NCI-H82 treated with DMSO at 0.1 percent for 48 hours (cell line): ENCODE results near the gene RILPL1.
"Not testable (repeated sequence)": the region's sequence is repeated elsewhere in the genome, so short reads cannot be mapped to it uniquely, and the experiment has no call there.

Source experiments
- DNase-seq: peaks from one replicate; lab custom pipeline; 2025; ENCODE audit not compliant: unreplicated experiment; lab: John Stamatoyannopoulos, UW

The RILPL1 gene

DNA sequence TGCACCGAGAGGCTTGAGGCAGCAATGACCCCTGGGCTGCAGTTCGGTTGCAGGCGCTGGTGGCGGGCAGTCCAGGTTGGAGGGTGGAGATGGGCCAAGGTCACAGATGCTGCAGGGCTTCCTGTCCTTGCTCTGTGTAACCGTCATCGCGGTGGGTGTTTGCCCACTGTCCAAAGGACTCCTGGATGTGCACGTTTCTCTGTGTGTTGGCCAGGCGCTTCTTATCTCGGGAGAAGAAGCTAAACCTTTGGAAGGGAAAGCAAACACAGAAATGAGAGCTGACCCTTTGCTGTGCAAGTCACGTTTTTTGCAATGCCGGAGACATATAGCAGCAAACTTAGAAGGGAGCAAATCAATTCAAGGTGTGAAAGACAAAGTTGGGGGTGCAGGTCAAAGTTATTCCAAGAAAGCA, 61.1 kb downstream of the RILPL1 start:
- DNase-seq, result no peak

DNA sequence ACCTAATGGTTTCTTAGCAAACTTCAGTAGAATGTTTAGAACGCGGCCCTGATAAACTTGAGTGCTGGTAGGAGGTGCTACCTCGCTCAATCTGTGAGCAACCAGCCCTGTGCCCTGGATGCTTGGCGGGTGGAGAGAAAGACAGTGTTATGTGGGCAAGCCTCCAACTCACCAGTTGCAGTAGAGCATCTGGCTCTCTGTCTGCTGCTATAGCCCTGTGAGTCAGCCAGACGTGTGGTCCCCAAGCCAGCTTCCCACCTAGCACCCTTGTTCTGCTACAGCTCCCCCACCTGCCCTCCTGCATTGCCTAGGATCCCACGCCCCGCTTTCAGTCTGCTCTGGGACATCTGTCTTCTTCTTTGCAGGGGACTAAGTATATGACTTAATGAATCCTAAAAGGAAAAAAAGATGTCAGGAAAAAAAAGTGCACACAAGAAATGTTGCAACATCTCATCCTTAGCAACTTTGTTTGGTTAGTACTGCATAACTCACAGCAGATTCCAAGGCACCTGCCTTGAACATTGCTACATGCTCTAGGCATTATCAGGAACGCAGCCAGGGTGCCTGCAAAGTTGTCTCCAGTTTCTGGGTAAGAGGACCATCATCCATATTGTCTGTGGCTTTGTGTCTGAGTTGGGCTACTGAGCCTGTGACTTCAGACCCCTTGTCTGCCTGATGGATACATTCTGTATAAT, 62.0 kb downstream of the RILPL1 start:
- no peak for DNase-seq

DNA sequence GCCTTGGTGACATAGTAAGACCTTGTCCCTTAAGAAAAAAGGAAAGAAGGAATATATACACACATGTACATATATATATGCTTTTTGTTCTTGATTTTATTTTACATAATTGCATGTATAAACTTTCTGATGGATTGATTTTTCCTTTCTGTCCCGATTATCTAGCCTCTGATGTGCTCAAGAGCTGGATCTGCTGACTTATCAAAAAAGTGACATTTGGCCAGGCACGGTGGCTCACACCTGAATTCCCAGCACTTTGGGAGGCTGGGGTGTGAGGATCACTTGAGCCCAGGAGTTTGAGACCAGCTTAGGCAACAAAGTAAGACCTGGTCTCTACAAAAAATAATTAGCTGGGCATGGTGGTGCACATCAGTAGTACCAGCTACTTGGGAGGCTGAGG, 63.5 kb downstream of the RILPL1 start:
- no peak for DNase-seq

DNA sequence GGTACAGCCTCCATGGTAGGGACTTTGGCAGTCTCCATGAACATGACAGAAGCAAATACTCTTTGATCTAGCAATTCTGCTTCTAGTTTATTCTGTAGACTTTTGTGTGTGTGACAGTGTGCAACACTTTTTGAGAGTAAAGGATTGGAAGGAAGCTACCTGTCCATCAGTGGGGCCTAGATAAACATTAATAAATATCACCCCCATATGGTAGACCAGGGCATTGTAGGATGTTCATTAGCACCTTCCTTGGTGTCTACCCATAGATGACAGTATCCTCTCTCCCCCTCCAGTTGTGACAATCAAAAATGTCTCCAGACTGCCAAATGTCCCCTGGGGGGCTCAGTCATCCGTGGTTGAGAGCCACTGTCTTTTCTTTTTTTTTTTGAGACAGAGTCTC, 64.7 kb downstream of the RILPL1 start:
- DNase-seq, result no peak

DNA sequence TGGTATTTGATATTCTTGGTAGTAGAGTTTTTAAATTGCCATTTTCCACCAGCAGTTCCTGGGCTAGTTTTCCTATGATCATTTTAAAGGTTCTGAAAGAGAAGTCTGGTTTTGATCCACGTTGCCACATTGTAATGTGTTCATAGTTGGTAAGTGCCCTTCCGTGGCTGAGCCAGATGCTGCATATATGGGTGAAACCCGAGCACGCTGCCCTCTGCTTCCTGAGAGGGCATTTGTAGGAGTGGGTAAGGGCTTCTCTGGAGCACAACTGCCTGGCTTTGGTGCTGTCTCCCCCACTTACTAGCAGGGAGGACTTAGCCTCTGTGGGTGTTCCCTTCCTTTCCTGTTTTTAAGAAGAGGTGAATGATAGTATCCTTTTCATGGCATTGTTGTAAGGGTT, 68.4 kb downstream of the RILPL1 start:
- no peak for DNase-seq

DNA sequence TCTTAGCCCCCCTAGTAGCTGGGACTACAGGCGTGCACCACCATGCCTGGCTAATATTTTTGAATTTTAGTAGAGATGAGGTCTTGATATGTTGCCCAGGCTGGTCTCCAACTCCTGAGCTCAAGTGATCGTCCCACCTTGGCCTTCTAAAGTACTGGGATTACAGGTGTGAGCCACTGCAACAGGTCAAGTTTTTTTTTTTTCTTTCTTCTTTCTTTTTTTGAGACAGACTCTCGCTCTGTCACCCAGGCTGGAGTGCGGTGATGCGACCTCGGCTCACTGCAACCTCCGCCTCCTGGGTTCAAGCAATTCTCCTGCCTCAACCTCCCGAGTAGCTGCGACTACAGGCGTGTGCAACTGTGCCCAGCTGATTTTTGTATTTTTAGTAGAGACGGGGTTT, 70.3 kb downstream of the RILPL1 start:
- DNase-seq, result not testable (repeated sequence)

DNA sequence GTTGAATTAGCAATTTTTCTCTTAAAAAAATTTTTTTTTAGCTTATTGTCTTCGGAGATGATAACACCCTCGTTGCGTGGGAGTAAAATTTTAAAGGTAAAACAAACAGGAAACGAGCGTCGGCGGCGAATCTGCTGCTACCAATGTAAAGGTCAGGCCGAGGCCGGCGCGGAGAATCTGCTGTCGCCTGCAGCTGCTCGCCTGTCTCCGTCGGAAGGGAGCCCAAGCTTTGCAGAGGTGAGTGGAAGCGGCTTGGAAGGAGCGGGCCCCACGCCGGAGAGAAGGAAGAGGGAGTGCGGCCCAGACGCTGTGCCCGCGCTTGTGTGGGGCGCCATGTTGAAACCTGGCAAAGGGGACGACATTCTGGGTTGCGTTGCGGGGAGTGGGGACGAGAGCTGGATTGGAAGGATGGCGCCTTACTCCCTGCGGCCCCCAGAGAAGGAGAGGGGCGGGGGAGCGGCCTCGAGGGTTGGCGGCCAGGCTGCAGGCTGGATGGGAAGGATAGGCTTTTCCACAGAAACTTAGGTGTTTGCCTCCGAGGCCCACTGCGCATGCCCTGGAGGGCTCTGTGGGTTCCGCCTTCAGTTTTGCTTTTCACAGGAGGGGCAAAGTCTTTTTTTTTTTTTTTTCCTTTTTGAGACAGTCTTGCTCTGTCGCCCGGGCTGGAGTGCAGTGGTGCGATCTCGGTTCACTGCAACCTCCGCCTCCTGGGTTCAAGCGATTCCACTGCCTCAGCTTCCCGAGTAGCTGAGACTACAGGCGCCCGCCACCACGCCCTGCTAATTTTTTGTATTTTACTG, 75.3 kb downstream of the RILPL1 start, which contains the start of gene SNRNP35:
TSS of gene SNRNP35 (plus strand) at position 160 of the 800 bp plus-strand sequence. CDS start 7,402 bp downstream, outside the sequence.
- DNase-seq, result peak; percentile 64

DNA sequence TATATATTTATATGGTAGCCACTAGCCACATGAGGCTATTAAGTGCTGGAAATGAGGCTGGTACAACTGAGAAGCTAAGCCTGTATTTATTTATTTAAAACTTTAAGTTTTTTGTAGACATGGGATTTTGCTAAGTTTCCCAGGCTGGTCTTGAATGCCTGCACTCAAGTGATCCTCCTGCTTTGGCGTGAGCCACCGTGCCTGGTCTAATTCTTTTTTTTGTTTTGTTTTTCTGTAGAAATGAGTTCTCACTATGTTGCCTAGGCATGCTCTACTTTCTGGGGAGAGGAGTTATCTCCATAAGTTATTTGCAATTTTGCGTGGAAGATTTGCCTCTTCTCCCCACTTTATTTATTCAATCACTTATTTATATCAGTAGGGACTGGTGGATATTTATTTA, 80.4 kb downstream of the RILPL1 start:
- no peak for DNase-seq

DNA sequence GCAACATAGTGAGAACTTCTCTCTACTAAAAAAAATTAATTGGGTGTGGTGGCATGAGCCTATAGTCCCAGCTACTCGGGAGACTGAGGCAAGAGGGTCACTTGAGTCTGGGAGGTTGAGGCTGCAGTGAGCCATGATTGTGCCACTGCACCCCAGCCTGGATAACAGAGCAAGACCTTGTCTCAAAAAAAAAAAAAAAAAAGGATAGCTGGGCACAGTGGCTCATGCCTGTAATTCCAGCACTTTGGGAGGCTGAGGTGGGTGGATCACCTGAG, 81.3 kb downstream of the RILPL1 start:
- not testable (repeated sequence) for DNase-seq

DNA sequence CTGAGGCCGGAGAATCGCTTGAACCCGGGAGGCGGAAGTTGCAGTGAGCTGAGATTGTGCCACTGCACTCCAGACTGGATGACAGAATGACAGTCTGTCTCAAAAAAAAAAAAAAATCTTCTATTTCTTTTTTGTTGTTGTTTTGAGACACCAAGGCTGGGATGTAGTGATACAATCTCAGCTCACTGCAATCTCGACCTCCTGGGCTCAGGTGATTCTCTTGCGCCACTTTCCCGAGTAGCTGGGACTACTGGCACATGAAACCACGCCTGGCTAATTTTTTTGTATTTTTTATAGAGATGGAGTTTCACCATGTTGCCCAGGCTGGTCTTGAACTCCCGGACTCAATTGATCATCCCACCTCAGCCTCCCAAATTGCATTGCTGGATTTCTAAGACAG, 82.9 kb downstream of the RILPL1 start:
- no peak for DNase-seq

DNA sequence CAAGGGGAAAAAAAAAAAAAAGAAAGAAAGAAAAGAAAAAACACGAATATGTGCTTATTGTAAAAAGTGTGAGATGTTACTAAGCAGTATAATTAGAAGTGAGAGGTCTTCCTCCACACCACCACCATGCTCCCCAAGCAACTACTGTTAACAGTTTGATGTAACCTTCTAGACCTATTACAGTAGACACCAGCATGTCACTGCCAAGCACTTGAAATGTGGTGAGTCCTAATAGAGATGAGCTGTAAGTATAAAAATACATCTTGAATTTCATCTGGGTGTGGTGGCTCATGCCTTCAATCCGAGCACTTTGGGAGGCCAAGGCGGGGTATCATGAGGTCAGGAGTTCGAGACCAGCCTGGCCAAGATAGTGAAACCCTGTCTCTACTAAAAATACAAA, 83.7 kb downstream of the RILPL1 start:
- DNase-seq, result no peak

DNA sequence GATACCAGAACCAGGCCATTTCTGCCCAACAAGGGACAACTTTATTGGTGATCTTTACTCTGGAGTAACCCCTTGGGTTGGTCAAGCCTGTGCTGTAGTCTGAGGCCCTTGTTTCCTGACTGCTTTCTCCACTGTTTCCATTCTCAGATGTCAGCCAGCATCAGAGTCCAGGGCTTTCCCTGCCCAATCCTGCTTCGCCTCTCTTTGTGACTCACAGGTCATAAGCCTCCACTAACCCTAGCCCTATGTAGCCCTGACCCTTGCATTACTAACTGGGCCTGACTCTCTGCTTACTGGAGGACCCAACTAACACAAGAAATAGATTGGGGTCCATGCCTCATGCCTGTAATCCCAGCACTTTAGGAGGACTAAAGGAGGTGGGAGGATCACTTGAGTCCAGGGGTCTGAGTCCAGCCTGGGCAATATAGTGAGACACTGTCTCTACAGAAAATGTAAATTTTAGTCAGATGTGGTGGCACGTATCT, 84.2 kb downstream of the RILPL1 start:
- DNase-seq, result no peak

DNA sequence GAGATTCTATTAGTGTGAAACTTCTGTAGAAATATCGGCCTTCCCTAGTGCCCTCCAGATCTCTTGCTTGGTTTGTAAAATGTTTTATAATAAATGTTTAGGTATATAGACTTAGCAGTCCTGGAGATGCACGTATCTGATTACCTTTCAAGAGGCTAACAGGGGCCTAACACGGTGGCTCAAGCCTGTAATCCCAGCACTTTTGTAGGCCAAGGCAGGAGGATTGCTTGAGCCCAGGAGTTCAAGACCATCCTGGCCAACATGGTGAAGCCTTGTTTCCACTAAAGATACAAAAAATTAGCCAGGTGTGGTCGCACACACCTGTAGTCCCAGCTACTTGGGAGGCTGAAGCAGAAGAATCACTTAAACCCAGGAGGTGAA, 87.2 kb downstream of the RILPL1 start:
- DNase-seq, result no peak

DNA sequence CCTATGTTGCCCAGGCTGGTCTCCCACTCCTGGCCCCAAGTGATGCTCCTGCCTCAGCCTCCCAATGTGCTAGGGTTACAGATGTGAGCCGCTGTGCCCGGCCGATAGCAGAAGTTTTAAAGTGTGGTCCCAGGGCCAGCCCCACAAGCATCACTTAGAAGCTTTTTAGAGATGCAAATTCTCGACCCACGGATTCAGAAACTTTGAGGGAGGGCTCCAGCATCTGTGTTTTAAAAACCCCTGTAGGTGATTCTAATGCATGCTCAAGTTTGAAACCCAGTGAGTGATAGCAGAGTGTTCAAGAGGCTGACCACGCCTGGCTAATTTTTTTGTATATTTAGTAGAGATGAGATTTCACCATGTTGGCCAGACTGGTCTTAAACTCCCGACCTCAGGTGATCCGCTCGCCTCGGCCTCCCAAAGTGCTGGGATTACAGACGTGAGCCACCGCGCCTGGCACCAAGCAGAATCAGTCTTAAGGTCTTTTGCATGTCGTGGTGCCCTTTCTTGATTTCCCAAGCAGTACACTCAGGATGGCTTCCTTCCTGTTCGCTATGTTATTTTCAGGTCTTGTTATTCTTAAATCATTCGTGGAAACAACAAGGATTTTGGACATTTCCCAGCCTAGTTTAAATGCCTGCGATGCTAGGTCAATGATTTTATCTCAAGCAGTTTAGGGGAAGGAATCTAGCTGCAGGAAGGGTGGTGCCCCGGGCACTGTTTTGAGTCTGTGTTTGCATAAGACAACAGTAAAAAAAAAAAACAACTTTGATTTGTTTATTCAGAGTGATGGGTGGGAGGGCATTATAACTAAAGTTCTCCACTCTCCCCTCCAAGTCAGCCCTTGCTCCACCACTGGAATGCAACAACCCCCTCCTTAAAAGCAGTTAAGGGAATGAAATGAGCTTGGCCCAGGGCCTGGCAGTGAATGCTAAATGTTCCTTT, 87.9 kb downstream of the RILPL1 start:
- DNase-seq, result no peak

DNA sequence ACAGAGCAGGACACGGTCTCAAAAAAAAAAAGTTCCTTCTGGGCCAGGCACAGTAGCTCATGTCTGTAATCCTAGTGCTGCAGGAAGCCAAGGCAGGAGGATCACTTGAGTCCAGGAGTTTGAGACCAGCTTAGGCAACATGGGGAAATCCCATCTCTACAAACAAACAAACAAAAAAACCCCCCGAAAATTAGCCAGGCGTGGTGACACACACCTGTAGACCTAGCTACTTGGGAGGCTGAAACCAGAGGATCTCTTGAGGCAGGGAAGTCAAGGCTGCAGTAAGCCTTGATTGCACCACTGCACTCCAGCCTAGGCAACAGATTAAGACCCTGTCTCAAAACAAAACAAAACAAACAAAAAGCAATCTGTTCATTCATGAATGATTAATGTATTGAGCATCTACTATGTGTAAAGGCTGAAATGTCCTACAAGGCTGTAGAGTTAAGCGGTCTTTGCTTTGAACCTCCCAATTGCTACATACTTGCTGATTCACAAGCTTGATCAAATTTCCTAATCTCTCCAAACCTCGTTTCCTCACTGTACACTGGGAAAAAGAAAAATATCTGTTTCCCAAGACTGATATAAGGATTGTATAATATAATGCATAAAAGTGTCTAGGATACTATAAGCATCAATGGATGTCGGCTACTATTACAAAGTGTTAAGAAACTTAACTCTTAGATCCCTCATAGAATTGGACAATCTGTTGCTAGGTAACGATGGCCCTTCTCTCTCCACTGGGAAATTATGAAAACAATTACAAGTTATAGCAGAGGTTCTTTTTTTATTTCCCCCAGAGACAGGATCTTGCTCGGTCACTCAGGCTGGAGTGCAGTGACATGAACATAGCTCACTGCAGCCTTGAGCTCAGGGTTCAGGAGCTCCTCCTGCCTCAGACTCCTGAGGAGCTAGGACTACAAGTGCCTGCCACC, 89.2 kb downstream of the RILPL1 start:
- DNase-seq, result no peak

DNA sequence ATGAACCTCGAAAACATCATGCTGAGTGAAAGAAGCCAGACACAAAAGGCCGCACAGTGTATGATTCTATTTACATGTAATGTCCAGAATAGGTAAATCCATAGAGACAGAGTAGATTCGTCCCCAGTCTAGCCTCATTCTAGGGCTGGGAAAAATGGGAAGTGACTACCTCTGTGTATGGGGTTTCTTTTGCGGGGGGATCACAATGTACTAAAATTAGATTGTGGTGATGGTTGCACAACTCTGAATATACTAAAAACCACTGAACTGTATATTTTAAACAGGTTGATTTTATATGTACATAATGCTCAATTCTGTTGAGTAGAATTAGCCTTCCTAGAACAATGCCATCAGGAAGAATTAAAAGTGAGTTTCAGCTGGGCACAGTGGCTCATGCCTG, 90.7 kb downstream of the RILPL1 start:
- DNase-seq, result no peak

DNA sequence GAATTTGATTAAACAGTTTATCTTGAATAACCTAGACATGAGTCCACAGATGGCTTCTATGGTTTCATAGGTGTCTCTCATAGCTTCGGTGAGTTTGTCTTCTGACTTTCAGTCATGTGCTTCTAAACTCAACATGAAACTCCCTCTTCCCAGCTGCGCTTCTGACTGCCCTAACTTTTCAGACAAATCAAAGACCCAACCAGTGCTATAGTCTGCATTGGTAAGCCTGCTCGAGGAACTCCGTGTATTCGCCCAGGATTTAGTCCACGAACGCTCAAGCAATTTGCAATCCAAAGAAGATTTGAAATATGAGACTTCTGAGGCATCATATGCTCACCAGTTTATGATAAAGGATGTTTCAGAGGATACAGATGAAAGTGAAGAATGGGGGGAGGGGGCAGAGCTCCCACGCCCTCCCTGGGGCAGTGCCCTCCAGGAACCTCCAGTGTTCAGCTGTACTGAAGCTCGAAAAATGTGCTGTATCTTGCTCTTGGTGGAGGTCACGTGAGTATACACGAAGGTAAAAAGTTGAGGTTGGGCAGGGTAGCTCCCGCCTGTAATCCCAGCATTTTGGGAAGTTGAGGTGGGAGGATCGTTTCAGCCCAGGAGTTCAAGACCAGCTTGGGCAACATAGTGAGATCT, 91.9 kb downstream of the RILPL1 start:
- no peak for DNase-seq

DNA sequence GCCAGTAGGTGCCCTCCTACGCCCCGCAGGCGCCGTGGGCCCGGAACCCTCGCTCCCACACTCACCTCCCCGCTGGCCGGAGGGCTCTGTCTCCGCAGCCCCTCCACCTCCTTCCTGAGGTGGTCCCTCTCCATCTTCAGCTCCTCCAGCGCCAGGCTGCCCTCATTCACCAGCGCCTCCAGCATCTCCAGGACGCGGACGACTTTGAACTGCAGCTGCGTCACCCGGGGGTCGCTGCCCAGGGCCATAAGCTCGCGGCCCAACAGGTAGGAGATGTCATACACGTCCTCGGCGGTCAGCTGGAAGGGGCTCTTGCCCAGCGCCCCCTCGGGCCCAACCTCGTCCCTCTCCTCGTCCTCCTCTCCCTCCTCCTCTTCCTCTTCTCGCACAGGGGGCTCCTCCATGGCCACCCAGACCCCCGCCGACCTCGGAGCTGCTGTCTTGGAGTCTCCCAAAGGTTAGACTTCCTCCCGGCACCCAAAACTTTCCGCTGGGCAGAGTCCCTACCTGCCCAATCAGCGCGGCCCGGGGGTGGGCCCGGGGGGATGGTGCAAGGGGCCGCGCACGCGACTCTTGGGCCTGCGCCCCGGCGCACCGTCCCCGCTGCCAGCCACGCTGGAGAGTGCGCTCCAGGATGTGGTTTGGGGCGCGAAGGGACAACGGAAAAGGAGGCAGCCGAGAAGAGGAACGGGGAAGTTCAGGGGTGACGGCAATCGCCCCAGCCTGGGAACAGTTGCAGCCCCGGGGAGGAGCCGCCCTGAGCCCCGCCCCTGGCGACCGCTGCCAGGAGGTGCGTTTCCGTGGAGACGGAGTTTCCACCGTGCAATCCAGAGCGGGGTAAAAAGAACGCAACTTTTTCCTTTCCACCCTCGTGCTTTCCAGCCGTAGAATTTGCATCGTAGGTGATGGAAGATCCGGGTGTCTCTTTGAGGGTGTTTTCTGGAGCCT, 97.2 kb downstream of the RILPL1 start, which contains the start of gene RILPL2:
TSS of gene RILPL2 (minus strand) at position 668 of the 948 bp plus-strand sequence. CDS start at position 404, 264 bp downstream.
- DNase-seq, result no peak

DNA sequence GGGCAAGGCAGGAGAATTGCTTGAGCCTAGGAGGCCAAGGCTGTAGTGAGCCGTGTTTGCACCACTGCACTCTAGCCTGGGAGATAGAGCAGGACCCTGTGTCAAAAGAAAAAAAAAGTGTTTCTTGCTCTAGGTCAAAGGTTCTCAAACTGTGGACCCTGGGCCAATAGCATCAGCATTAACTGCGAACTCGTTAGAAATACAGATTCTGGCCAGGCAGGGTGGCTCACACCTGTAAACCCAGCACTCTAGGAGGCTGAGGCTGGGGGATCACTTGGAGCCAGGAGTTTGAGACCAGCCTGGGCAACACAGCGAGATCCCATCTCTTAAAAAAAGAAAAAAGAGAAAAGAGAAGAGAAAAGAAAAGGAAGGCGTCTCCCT, 97.9 kb downstream of the RILPL1 start:
- no peak for DNase-seq
